MCF 10A (cell line): ENCODE measurements around the gene TARS3. TPM values are rescaled to one million over a fixed set of nuclear protein-coding genes. Genes with fewer than 3 reads are reported as not detected.

Experiments used
- BruUV-seq: library from RNA; stranded (reverse); fragments of 400-500 nt; replicated peaks from 2 replicates; lab custom pipeline; 2021; lab: Mats Ljungman, UMichigan
- CTCF ChIA-PET: fragments of 300-600 bp; sonication (Branson Sonifier 250); formaldehyde crosslinking; extraction: SDS; loops from one replicate; lab custom pipeline; 2021; ENCODE audit warnings: antibody characterized with exemption, inconsistent platforms; lab: Yijun Ruan, JAX
- POLR2A ChIA-PET: fragments of 300-600, 350-650 bp; sonication (Branson Sonifier 250); formaldehyde crosslinking; extraction: SDS; loops from one replicate; lab custom pipeline; 2020; ENCODE audit warnings: antibody characterized with exemption, inconsistent platforms; lab: Yijun Ruan, JAX
- DNase-seq: peaks from one replicate; pipeline ENCODE4 v3.0.0-alpha.2; 2018; ENCODE audit not compliant: unreplicated experiment
- H3K27ac Mint-ChIP-seq: one replicate; pipeline ENCODE4 v1.8.0; 2022; ENCODE audit warnings: mild to moderate bottlenecking, low read depth, mixed read lengths; ENCODE audit not compliant: unreplicated experiment
- H3K27me3 Mint-ChIP-seq: one replicate; pipeline ENCODE4 v1.8.0; 2022; ENCODE audit warnings: mixed read lengths; ENCODE audit not compliant: insufficient read depth, unreplicated experiment
- H3K36me3 Mint-ChIP-seq: one replicate; pipeline ENCODE4 v1.8.0; 2022; ENCODE audit warnings: mild to moderate bottlenecking, moderate library complexity, mixed read lengths; ENCODE audit not compliant: insufficient read depth, unreplicated experiment
- H3K4me1 Mint-ChIP-seq: one replicate; pipeline ENCODE4 v1.8.0; 2022; ENCODE audit warnings: mixed read lengths; ENCODE audit not compliant: insufficient read depth, unreplicated experiment
- H3K4me3 Mint-ChIP-seq: one replicate; pipeline ENCODE4 v1.8.0; 2022; ENCODE audit warnings: mild to moderate bottlenecking, moderate library complexity, mixed read lengths; ENCODE audit not compliant: unreplicated experiment
- H3K9me3 Mint-ChIP-seq: one replicate; pipeline ENCODE4 v1.8.0; 2022; ENCODE audit warnings: mixed read lengths; ENCODE audit not compliant: unreplicated experiment
- intact Hi-C: fragments of 100-400 bp; cut with micrococcal nuclease; formaldehyde crosslinking; loops from 2 replicates; pipeline ENCODE4 v1.14.1; 2022
- total RNA-seq: library from RNA; stranded (reverse); gene quantifications from 2 replicates; pipeline ENCODE4 v1.2.3, GENCODE V29; 2022
- TF ChIP-seq, protein P1 (sequence below): fragments of 200-600 bp; IDR thresholded peaks from one replicate; pipeline ENCODE4 v1.8.0; 2022; ENCODE audit warnings: antibody characterized with exemption, mild to moderate bottlenecking; ENCODE audit not compliant: unreplicated experiment

TARS3 gene
- total RNA-seq, 1 experiment from 2014 or later = 5.0 TPM

DNA sequence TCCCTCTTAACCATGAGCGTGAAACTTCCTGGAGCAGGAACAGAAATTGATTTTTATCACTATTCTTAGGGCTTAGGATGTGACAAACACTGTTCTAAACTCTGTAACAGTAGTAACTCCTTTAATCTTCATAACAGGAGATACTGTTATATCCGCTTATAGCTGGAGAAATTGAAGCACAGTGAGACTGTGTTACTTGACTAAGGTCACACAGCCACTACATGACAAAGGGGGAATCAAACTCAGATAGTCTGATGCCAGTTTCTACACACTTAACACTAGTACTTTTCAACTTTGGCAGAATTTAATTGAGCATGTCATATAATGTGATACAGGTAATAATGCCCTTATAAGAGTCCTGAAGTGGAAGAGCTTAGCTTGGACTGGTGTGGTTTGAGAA, 800 bp upstream of the TARS3 start:
- TF ChIP-seq, protein P1, sequence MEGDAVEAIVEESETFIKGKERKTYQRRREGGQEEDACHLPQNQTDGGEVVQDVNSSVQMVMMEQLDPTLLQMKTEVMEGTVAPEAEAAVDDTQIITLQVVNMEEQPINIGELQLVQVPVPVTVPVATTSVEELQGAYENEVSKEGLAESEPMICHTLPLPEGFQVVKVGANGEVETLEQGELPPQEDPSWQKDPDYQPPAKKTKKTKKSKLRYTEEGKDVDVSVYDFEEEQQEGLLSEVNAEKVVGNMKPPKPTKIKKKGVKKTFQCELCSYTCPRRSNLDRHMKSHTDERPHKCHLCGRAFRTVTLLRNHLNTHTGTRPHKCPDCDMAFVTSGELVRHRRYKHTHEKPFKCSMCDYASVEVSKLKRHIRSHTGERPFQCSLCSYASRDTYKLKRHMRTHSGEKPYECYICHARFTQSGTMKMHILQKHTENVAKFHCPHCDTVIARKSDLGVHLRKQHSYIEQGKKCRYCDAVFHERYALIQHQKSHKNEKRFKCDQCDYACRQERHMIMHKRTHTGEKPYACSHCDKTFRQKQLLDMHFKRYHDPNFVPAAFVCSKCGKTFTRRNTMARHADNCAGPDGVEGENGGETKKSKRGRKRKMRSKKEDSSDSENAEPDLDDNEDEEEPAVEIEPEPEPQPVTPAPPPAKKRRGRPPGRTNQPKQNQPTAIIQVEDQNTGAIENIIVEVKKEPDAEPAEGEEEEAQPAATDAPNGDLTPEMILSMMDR = no peak

DNA sequence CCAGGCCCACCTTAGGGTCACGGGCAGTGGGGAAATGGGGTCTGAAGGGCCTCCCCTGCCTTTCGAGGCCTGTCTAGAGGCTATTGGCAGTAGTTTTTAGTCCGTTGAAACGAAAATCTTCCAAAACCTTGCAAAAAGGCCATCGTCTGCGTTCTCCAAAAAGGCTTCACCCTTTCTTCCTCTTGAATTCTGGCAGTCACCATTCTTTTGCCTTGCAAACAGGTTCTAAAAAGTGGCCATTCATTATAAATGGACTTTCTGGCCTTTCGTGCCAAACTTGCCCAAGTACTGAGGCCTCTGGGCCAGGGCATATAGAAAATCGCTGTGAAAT, 367 bp upstream of the TARS3 start:
- TF ChIP-seq, protein P1 = no peak
- Mint-ChIP-seq H3K4me3 (peak overlapping the region; percentile 75), H3K9me3 (no peaks in the 10 kb centered on the region), H3K4me1 (peaks cover 4% of the 10 kb centered on the region), H3K27ac (no peak overlapping the region), H3K36me3 (peaks cover 34% of the 10 kb centered on the region), H3K27me3 (peaks cover 27% of the 10 kb centered on the region)
- ChIA-PET CTCF (no interaction called here), POLR2A (no interaction called here)
- BruUV-seq = no TSS peak
- no peak for DNase-seq
- intact Hi-C loops = loop anchor here (1.0 to 10.0 kb wide), 2 partner anchors 72 to 430 kb away; partner anchors contain the start of genes SNRPA1 and TM2D3

More for the DNA sequence above, 800 bp upstream of the TARS3 start:
- no peak for DNase-seq
- Mint-ChIP-seq H3K27me3 (peaks cover 31% of the 10 kb centered on the region), H3K36me3 (peaks cover 30% of the 10 kb centered on the region), H3K9me3 (no peaks in the 10 kb centered on the region), H3K4me3 (peak overlapping the region; percentile 75), H3K4me1 (peaks cover 4% of the 10 kb centered on the region), H3K27ac (no peak overlapping the region)
- POLR2A ChIA-PET = no interaction called here
- BruUV-seq = no TSS peak
- intact Hi-C loops = loop anchor here (10.0 kb wide), 1 partner anchor 430 kb away; the partner anchor contains the start of gene SNRPA1
- CTCF ChIA-PET = no interaction called here

DNA sequence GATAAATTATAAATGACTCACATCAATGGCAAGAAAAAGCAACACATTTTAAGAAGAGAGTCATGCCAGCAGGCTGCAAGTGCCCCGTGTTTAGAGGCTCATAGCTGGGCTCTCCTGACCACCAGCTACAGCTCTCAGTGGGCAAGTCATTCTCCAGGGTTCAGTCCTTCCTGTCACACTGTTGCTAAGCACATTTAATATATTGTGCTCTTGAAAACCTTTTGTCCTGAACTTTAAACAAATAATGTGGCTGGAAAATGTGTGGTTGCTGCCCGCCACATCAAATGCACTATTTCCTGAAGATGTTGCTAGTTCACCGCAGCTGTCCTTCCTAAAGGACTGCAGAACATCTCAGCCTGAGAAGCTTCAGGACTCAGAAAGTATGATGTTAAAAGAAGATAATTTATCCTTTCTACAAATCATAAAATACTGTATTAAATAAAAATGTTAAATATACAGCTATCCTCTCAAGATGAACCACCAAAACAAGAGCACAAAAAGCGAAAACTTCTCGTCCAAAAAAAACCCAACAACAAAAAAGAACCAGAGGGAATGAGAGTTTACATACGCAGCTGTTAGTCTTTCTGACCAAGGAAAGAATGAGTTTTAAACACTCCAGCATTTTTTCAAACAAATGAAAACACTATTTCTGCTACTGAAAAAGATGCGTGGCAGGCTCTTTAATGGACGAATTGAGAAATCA, 951 bp downstream of the TARS3 start:
- BruUV-seq = TSS peak; percentile 46
- Mint-ChIP-seq H3K27me3 (peaks cover 16% of the 10 kb centered on the region), H3K4me1 (peaks cover 4% of the 10 kb centered on the region), H3K36me3 (peaks cover 42% of the 10 kb centered on the region), H3K9me3 (no peaks in the 10 kb centered on the region), H3K27ac (peak overlapping the region; percentile 46), H3K4me3 (peak overlapping the region; percentile 75)
- TF ChIP-seq, protein P1 = no peak
- intact Hi-C loops = loop anchor here (10.0 kb wide), 1 partner anchor 429 kb away; the partner anchor contains the start of gene SNRPA1
- peak; percentile 8 for DNase-seq
- ChIA-PET CTCF (interaction anchor here (0.6 to 1.3 kb wide), 8 partner anchors 12 to 250 kb away, joined by 3 to 4 read pairs (median 3); no protein-coding TSS in a partner anchor), POLR2A (interaction anchor here (0.6 to 3.3 kb wide), 10 partner anchors 11 to 998 kb away, joined by 3 to 15 read pairs (median 3); partner anchors contain the start of gene SNRPA1)

DNA sequence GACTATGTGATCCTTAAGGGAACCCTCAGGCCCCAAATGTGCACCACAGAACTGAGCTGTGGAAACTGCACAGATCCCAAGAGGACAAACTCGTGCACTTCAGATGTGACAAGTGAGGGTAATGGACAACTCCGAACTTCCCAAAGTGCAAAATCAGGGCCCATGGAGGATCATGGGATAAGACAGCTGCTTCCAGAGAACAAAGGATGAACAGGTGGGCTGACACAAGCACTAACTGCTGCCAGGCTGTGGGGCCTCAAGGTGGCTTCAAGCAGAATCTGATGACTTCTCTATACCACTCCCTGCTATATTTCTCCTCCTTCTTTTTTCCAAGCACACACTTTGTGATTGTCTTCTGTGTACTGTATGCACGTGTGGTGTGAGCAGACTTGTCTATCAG, 5.4 kb downstream of the TARS3 start:
- TF ChIP-seq, protein P1 = no peak
- Mint-ChIP-seq H3K27me3 (no peaks in the 10 kb centered on the region), H3K4me3 (no peak overlapping the region), H3K36me3 (peaks cover 49% of the 10 kb centered on the region), H3K9me3 (no peaks in the 10 kb centered on the region), H3K27ac (no peak overlapping the region), H3K4me1 (peaks cover 4% of the 10 kb centered on the region)
- POLR2A ChIA-PET = interaction anchor here (0.7 kb wide), 1 partner anchor 425 kb away, joined by 3 read pairs; no protein-coding TSS in a partner anchor
- CTCF ChIA-PET = interaction anchor here (1.4 kb wide), 1 partner anchor 55 kb away, joined by 3 read pairs; no protein-coding TSS in a partner anchor
- intact Hi-C loops = no loop called here
- no TSS peak for BruUV-seq
- DNase-seq = no peak
